ENCODE results near the gene ERC2. TPM values are rescaled to one million over a fixed set of nuclear protein-coding genes. Genes with fewer than 3 reads are reported as not detected.

Gene ERC2
- total RNA-seq, 4 donors from 2014 or later = 0.81 to 2.9 (median 1.6) TPM

GRCh38 chr3:56443372-56443771, 24.9 kb downstream of the ERC2 start:
- no peak for ATAC-seq
- no peak for TF ChIP-seq POLR2AphosphoS5 (IDR thresholded peaks at IDR 0.05)
- TF ChIP-seq CTCF (IDR thresholded peaks at IDR 0.05) = no peak
- TF ChIP-seq EP300 (IDR thresholded peaks at IDR 0.05) = no peak
- TF ChIP-seq POLR2A (IDR thresholded peaks at IDR 0.05) = no peak
- Histone ChIP-seq H3K36me3 (no peaks in the 10 kb centered on the region), H3K4me1 (no peaks in the 10 kb centered on the region), H3K4me3 (no peak overlapping the region), H3K9me3 (no peaks in the 10 kb centered on the region), H3K27ac (no peak overlapping the region), H3K27me3 (peaks cover 18% of the 10 kb centered on the region)
- WGBS, 2 donors (ENCODE audit: low coverage in 1 of 2) = 76% methylated on average over 3 of the region's 3 CpGs

- Histone ChIP-seq H3K36me3 (no peaks in the 10 kb centered on the region), H3K27me3 (peaks cover 3% of the 10 kb centered on the region), H3K9me3 (peaks cover 0 to 10% (median 0%) of the 10 kb centered on the region in 3 donors), H3K4me1 (no peaks in the 10 kb centered on the region), H3K4me3 (no peak overlapping the region), H3K27ac (no peak overlapping the region)
- 41 to 44% methylated on average over 6 of the region's 6 CpGs for WGBS, 2 donors (ENCODE audit: low coverage in 1 of 2)
- TF ChIP-seq POLR2AphosphoS5 (IDR thresholded peaks at IDR 0.05) = no peak
- no peak for TF ChIP-seq POLR2A (IDR thresholded peaks at IDR 0.05)
- no peak for TF ChIP-seq EP300 (IDR thresholded peaks at IDR 0.05)
- TF ChIP-seq CTCF (IDR thresholded peaks at IDR 0.05) = no peak
- ATAC-seq = no peak
These were observed 39.6 kb downstream of the ERC2 start for GRCh38 chr3:56428667-56429066.

GRCh38 chr3:56424885-56425284, 43.4 kb downstream of the ERC2 start:
- H3K36me3 ChIP-seq = no peaks in the 10 kb centered on the region
- H3K4me3 ChIP-seq = no peak overlapping the region
- no peak overlapping the region for H3K27ac ChIP-seq
- no peaks in the 10 kb centered on the region for H3K4me1 ChIP-seq
- TF ChIP-seq POLR2AphosphoS5 (IDR thresholded peaks at IDR 0.05) (no peak), CTCF (IDR thresholded peaks at IDR 0.05) (no peak), POLR2A (IDR thresholded peaks at IDR 0.05) (no peak), EP300 (IDR thresholded peaks at IDR 0.05) (no peak)
- no peak for ATAC-seq
- H3K27me3 ChIP-seq = peaks cover 3% of the 10 kb centered on the region
- H3K9me3 ChIP-seq = no peaks in the 10 kb centered on the region
- 96 to 100% methylated on average over 2 to 3 of the region's 3 CpGs for WGBS, 2 donors (ENCODE audit: low coverage in 1 of 2)

GRCh38 chr3:56424336-56424735, 43.9 kb downstream of the ERC2 start:
- H3K27me3 ChIP-seq = peaks cover 3% of the 10 kb centered on the region
- no peak overlapping the region for H3K27ac ChIP-seq
- ATAC-seq = no peak
- 20 to 57% methylated on average over 1 of the region's 1 CpG for WGBS, 2 donors (ENCODE audit: low coverage in 1 of 2)
- no peaks in the 10 kb centered on the region for H3K9me3 ChIP-seq
- TF ChIP-seq POLR2A (IDR thresholded peaks at IDR 0.05) (no peak), EP300 (IDR thresholded peaks at IDR 0.05) (no peak), CTCF (IDR thresholded peaks at IDR 0.05) (no peak), POLR2AphosphoS5 (IDR thresholded peaks at IDR 0.05) (no peak)
- no peaks in the 10 kb centered on the region for H3K4me1 ChIP-seq
- H3K36me3 ChIP-seq = no peaks in the 10 kb centered on the region
- H3K4me3 ChIP-seq = no peak overlapping the region

GRCh38 chr3:56423661-56424099, 44.6 kb downstream of the ERC2 start:
- Histone ChIP-seq H3K36me3 (no peaks in the 10 kb centered on the region), H3K4me3 (no peak overlapping the region), H3K4me1 (no peaks in the 10 kb centered on the region), H3K27me3 (peaks cover 3% of the 10 kb centered on the region), H3K9me3 (no peaks in the 10 kb centered on the region), H3K27ac (no peak overlapping the region)
- no peak for TF ChIP-seq POLR2A (IDR thresholded peaks at IDR 0.05)
- no peak for TF ChIP-seq CTCF (IDR thresholded peaks at IDR 0.05)
- no peak for TF ChIP-seq EP300 (IDR thresholded peaks at IDR 0.05)
- TF ChIP-seq POLR2AphosphoS5 (IDR thresholded peaks at IDR 0.05) = no peak
- 45 to 75% methylated on average over 2 to 4 of the region's 5 CpGs for WGBS, 2 donors (ENCODE audit: low coverage in 1 of 2)
- no peak for ATAC-seq
